Tibial nerve (tissue), 4 donors: Measurements from ENCODE around the gene MYADM. TPM values are rescaled to one million over a fixed set of nuclear protein-coding genes. Genes with fewer than 3 reads are reported as not detected.

Experiments
- DNase-seq, 2 donors: peaks; one replicate each; pipeline ENCODE4 v3.0.0-alpha.2; 2019; ENCODE audit warnings: low spot score in 2 of 2
- H3K27ac ChIP-seq, 4 donors: fragments of 200-600 bp; sonication (generic) in 3 of 4; one replicate each; pipeline ENCODE4 v1.5.1; 2017 to 2019; ENCODE audit warnings: mild to moderate bottlenecking in 1 of 4
- H3K27me3 ChIP-seq, 2 donors: fragments of 200-600 bp; sonication (generic) in 1 of 2; one replicate each; pipeline versions ENCODE4 v1.5.1 to v1.6.0; 2017 to 2019
- H3K36me3 ChIP-seq, 3 donors: fragments of 200-600 bp; sonication (generic); one replicate each; pipeline ENCODE4 v1.5.1; 2018 to 2019
- H3K4me1 ChIP-seq, 4 donors: fragments of 200-600 bp; sonication (generic) in 3 of 4; one replicate each; pipeline ENCODE4 v1.5.1; 2017 to 2019
- H3K4me3 ChIP-seq, 4 donors: fragments of 200-600 bp; sonication (generic) in 3 of 4; one replicate each; pipeline ENCODE4 v1.5.1; 2017 to 2019; ENCODE audit warnings: mild to moderate bottlenecking in 1 of 4, moderate library complexity in 1 of 4
- H3K9me3 ChIP-seq, 4 donors: fragments of 200-600 bp; sonication (generic) in 3 of 4; one replicate each; pipeline ENCODE4 v1.5.1; 2017 to 2019
- EP300 ChIP-seq, 2 donors: sonication (generic); formaldehyde crosslinking; IDR thresholded peaks; one replicate each; pipeline ENCODE4 v1.6.1; 2017; ENCODE audit warnings: antibody characterized with exemption in 2 of 2, mild to moderate bottlenecking in 1 of 2
- POLR2A ChIP-seq, 2 donors: fragments of 450-650 bp; IDR thresholded peaks; one replicate each; pipeline ENCODE4 v1.6.1; 2017; ENCODE audit warnings: antibody characterized with exemption in 2 of 2, mild to moderate bottlenecking in 2 of 2, moderate library complexity in 2 of 2
- WGBS, 2 donors: methylation state at CpG; one replicate each; pipeline ENCODE4 v1.1.5; 2018; 5-methylcytosine and 5-hydroxymethylcytosine counted together
- total RNA-seq, 4 donors: library from RNA; depleted of rRNA; stranded (reverse); fragments of >200 nt; gene quantifications; one replicate each; pipeline ENCODE4 v1.1.0, GENCODE V29; 2016
- TF ChIP-seq, protein P1 (sequence below), 5 experiments: fragments of 200-600 bp in 3 of 5; fragments of 450-650 bp in 2 of 5; sonication (generic) in 3 of 5; IDR thresholded peaks; one replicate each; pipeline ENCODE4 v1.5.1; 2016 to 2019; ENCODE audit warnings: antibody characterized with exemption in 5 of 5, mild to moderate bottlenecking in 3 of 5, moderate library complexity in 2 of 5

MYADM gene
- total RNA-seq, 4 donors from 2014 or later: 27.3 to 37.7 (median 31.9) TPM

DNA sequence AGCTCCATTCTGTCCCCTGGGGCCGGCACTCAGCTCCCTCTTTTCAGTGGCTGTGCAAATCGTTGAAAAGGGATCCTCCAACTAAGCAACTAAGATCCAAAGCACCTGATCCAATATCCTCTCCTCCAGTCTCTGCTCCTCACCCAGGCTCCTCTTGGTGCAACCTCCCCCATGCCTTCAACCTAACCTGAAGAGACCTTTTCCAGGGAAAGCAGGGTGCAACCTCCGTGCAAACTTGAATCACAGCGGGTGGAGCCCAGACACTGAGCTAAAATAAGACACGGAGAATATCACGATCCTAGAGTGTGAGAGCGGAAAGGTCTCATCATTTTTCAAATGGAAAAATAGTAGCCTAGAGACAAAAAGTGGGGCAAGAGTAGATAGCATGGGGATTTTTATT, 49.7 kb downstream of the MYADM start:
- TF ChIP-seq POLR2A (IDR thresholded peaks at IDR 0.05) (no peak), EP300 (IDR thresholded peaks at IDR 0.05) (no peak)
- TF ChIP-seq, protein P1, sequence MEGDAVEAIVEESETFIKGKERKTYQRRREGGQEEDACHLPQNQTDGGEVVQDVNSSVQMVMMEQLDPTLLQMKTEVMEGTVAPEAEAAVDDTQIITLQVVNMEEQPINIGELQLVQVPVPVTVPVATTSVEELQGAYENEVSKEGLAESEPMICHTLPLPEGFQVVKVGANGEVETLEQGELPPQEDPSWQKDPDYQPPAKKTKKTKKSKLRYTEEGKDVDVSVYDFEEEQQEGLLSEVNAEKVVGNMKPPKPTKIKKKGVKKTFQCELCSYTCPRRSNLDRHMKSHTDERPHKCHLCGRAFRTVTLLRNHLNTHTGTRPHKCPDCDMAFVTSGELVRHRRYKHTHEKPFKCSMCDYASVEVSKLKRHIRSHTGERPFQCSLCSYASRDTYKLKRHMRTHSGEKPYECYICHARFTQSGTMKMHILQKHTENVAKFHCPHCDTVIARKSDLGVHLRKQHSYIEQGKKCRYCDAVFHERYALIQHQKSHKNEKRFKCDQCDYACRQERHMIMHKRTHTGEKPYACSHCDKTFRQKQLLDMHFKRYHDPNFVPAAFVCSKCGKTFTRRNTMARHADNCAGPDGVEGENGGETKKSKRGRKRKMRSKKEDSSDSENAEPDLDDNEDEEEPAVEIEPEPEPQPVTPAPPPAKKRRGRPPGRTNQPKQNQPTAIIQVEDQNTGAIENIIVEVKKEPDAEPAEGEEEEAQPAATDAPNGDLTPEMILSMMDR (IDR thresholded peaks at IDR 0.05): no peak
- Histone ChIP-seq H3K9me3 (peaks cover 0 to 3% (median 0%) of the 10 kb centered on the region in 4 donors), H3K4me1 (no peaks in the 10 kb centered on the region), H3K27me3 (peaks cover 0 to 15% of the 10 kb centered on the region in 2 donors), H3K4me3 (no peak overlapping the region), H3K36me3 (no peaks in the 10 kb centered on the region), H3K27ac (no peak overlapping the region)
- 83 to 90% methylated on average over 7 of the region's 7 CpGs for WGBS, 2 donors
- no peak for DNase-seq

Other genes with a start within 250 kb of the MYADM start
- not detected for gene DPRX, start 235.9 kb upstream of the MYADM start, total RNA-seq
- 1 to 10 TPM in 2 of 4 donors, under 1 TPM in 2; 0.42 to 2.9 (median 1.2) TPM for gene NLRP12, start 43.6 kb upstream of the MYADM start, total RNA-seq
- gene PRKCG, start 14.3 kb downstream of the MYADM start, total RNA-seq: not detected
- not detected for gene CACNG7, start 41.4 kb downstream of the MYADM start, total RNA-seq
- not detected for gene CACNG8, start 95.1 kb downstream of the MYADM start, total RNA-seq
- gene CACNG6, start 123.8 kb downstream of the MYADM start, total RNA-seq: not detected
- gene VSTM1, start 196.0 kb downstream of the MYADM start, total RNA-seq: not detected
- not detected for gene TARM1, start 213.5 kb downstream of the MYADM start, total RNA-seq
- gene OSCAR, start 232.9 kb downstream of the MYADM start, total RNA-seq: 1 to 10 TPM in 3 of 4 donors, under 1 TPM in 1; 0.66 to 7.2 (median 1.9) TPM
- 10 to 100 TPM in 3 of 4 donors, 1 to 10 TPM in 1; 2.8 to 40.0 (median 25.4) TPM for gene NDUFA3, start 235.0 kb downstream of the MYADM start, total RNA-seq
- gene TFPT, start 247.8 kb downstream of the MYADM start, total RNA-seq: 10 to 100 TPM in 3 of 4 donors, 1 to 10 TPM in 1; 9.6 to 19.0 (median 13.5) TPM
- 10 to 100 TPM; 37.7 to 67.5 (median 42.9) TPM for gene PRPF31, start 247.9 kb downstream of the MYADM start, total RNA-seq